T-helper 1 cell treated with Interleukin-12 subunit alpha and Interleukin-12 subunit beta and Interleukin-4 antibody, amounts not matched to agents 30 μg/mL and 1 μg/mL, for 36 hours (primary cell): ENCODE results near the gene STK32C.
"Not testable (repeated sequence)": the region's sequence is repeated elsewhere in the genome, so short reads cannot be mapped to it uniquely, and the experiment has no call there.

Experiments used
- H3K27ac Mint-ChIP-seq: one replicate; pipeline ENCODE4 v1.8.0; 2021; ENCODE audit warnings: mild to moderate bottlenecking, mixed read lengths
- H3K27me3 Mint-ChIP-seq: one replicate; pipeline ENCODE4 v1.8.0; 2021; ENCODE audit warnings: low read depth, mixed read lengths
- H3K36me3 Mint-ChIP-seq: one replicate; pipeline ENCODE4 v1.8.0; 2021; ENCODE audit warnings: low read depth, mixed read lengths
- H3K4me1 Mint-ChIP-seq: one replicate; pipeline ENCODE4 v1.8.0; 2021; ENCODE audit warnings: low read depth, mixed read lengths
- H3K4me3 Mint-ChIP-seq: one replicate; pipeline ENCODE4 v1.8.0; 2021; ENCODE audit warnings: mild to moderate bottlenecking, moderate library complexity, mixed read lengths
- H3K9me3 Mint-ChIP-seq: one replicate; pipeline ENCODE4 v1.8.0; 2021; ENCODE audit warnings: mixed read lengths

The STK32C gene

GRCh38 chr10:132316133-132316532, 8.4 kb upstream of the STK32C start:
- H3K9me3 Mint-ChIP-seq, result no peaks in the 10 kb centered on the region
- peaks cover 15% of the 10 kb centered on the region for H3K27me3 Mint-ChIP-seq
- no peak overlapping the region for H3K4me3 Mint-ChIP-seq

GRCh38 chr10:132314881-132315280, 7.1 kb upstream of the STK32C start:
- not testable (repeated sequence) for H3K36me3 Mint-ChIP-seq, H3K4me1 Mint-ChIP-seq, H3K4me3 Mint-ChIP-seq, H3K27ac Mint-ChIP-seq, H3K9me3 Mint-ChIP-seq
- peaks cover 23% of the 10 kb centered on the region for H3K27me3 Mint-ChIP-seq

More at GRCh38 chr10:132316133-132316532, 8.4 kb upstream of the STK32C start:
- no peak overlapping the region for H3K27ac Mint-ChIP-seq
- peaks cover 12% of the 10 kb centered on the region for H3K4me1 Mint-ChIP-seq
- H3K36me3 Mint-ChIP-seq, result no peaks in the 10 kb centered on the region

GRCh38 chr10:132314336-132314735, 6.6 kb upstream of the STK32C start:
- H3K9me3 Mint-ChIP-seq, result no peaks in the 10 kb centered on the region
- H3K27me3 Mint-ChIP-seq, result peaks cover 28% of the 10 kb centered on the region
- no peak overlapping the region for H3K27ac Mint-ChIP-seq
- H3K4me3 Mint-ChIP-seq, result no peak overlapping the region
- H3K4me1 Mint-ChIP-seq, result peaks cover under 1% of the 10 kb centered on the region
- no peaks in the 10 kb centered on the region for H3K36me3 Mint-ChIP-seq

GRCh38 chr10:132313865-132314264, 6.1 kb upstream of the STK32C start:
- no peaks in the 10 kb centered on the region for H3K4me1 Mint-ChIP-seq
- H3K9me3 Mint-ChIP-seq, result no peaks in the 10 kb centered on the region
- H3K27me3 Mint-ChIP-seq, result peaks cover 33% of the 10 kb centered on the region
- H3K4me3 Mint-ChIP-seq, result no peak overlapping the region
- H3K36me3 Mint-ChIP-seq, result no peaks in the 10 kb centered on the region
- H3K27ac Mint-ChIP-seq, result no peak overlapping the region

GRCh38 chr10:132313305-132313704, 5.6 kb upstream of the STK32C start:
- H3K4me3 Mint-ChIP-seq, result no peak overlapping the region
- H3K9me3 Mint-ChIP-seq, result no peaks in the 10 kb centered on the region
- H3K4me1 Mint-ChIP-seq, result no peaks in the 10 kb centered on the region
- H3K27me3 Mint-ChIP-seq, result peaks cover 34% of the 10 kb centered on the region
- no peak overlapping the region for H3K27ac Mint-ChIP-seq
- no peaks in the 10 kb centered on the region for H3K36me3 Mint-ChIP-seq

DNA sequence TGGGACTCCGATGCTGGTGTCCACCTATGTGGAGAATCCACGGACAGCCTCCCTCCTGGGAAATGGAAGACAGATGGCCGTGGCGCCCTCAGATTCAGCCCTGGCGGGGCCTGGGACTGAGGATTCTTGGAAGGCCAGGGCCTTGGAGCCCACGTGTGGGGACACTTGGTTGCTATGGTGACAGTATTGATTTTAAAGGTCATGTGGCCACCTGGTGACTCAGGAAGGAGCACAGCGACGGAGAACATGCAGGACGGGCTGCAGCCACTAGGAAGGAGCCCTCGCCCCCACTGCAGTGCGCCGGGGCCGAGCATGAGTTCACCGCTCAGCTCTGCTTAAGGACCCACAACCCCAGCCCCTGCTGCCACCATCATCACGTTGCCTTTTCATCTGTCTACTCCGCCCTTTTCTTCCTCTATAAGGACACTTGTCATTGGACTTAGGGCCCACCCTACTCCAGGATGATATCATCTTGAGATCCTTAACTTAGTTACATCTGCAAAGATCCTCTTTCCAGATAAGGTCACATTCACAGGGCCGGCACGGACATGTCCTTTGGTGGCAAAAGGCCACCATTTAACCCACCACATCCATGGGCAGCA, 3.7 kb upstream of the STK32C start:
- no peaks in the 10 kb centered on the region for H3K9me3 Mint-ChIP-seq
- H3K4me1 Mint-ChIP-seq, result peaks cover 3% of the 10 kb centered on the region
- H3K4me3 Mint-ChIP-seq, result no peak overlapping the region
- no peaks in the 10 kb centered on the region for H3K36me3 Mint-ChIP-seq
- H3K27me3 Mint-ChIP-seq, result peaks cover 40% of the 10 kb centered on the region
- no peak overlapping the region for H3K27ac Mint-ChIP-seq

- H3K27me3 Mint-ChIP-seq, result peaks cover 46% of the 10 kb centered on the region
- H3K36me3 Mint-ChIP-seq, result no peaks in the 10 kb centered on the region
- no peak overlapping the region for H3K27ac Mint-ChIP-seq
- H3K4me3 Mint-ChIP-seq, result no peak overlapping the region
- peaks cover 3% of the 10 kb centered on the region for H3K4me1 Mint-ChIP-seq
- H3K9me3 Mint-ChIP-seq, result no peaks in the 10 kb centered on the region
Observed at GRCh38 chr10:132310701-132311337, 3.1 kb upstream of the STK32C start.

GRCh38 chr10:132309879-132310591, 2.3 kb upstream of the STK32C start:
- Mint-ChIP-seq H3K4me3 (peak overlapping the region; percentile 72), H3K27me3 (peaks cover 49% of the 10 kb centered on the region), H3K4me1 (peaks cover 3% of the 10 kb centered on the region), H3K9me3 (no peaks in the 10 kb centered on the region), H3K36me3 (no peaks in the 10 kb centered on the region), H3K27ac (no peak overlapping the region)

DNA sequence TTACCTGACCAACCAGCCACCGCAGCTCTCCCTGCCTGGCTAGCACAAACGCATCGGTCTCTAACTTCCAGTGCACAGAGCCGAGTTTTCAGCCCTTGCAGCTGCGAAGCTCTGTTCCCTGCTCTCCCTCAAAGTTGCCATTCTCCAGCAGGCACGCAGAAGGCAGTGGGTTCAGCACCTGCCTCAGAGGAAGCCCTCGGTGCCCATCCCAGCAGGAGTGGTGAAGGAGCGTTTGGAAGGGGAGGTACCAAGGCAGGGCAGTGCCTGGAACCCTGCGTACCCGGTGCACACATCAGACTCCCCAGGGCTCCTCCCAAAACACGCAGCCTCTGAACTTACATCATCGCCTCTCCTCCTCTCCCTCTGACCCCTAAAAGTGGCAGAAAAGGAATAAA, 1.7 kb upstream of the STK32C start:
- no peak overlapping the region for H3K27ac Mint-ChIP-seq
- H3K4me1 Mint-ChIP-seq, result peaks cover 3% of the 10 kb centered on the region

GRCh38 chr10:132308587-132309470, 1.1 kb upstream of the STK32C start:
- Mint-ChIP-seq H3K4me1 (peaks cover 3% of the 10 kb centered on the region), H3K27me3 (peaks cover 46% of the 10 kb centered on the region)

More for the DNA sequence above, 1.7 kb upstream of the STK32C start:
- Mint-ChIP-seq H3K27me3 (peaks cover 48% of the 10 kb centered on the region), H3K4me3 (peak overlapping the region; percentile 72), H3K9me3 (no peaks in the 10 kb centered on the region), H3K36me3 (no peaks in the 10 kb centered on the region)

GRCh38 chr10:132306864-132307751, 642 bp downstream of the STK32C start:
- Mint-ChIP-seq H3K36me3 (no peaks in the 10 kb centered on the region), H3K9me3 (no peaks in the 10 kb centered on the region), H3K4me3 (peak overlapping the region; percentile 82), H3K27me3 (peaks cover 43% of the 10 kb centered on the region), H3K4me1 (peaks cover 3% of the 10 kb centered on the region), H3K27ac (no peak overlapping the region)

More at GRCh38 chr10:132308587-132309470, 1.1 kb upstream of the STK32C start:
- no peaks in the 10 kb centered on the region for H3K9me3 Mint-ChIP-seq
- no peaks in the 10 kb centered on the region for H3K36me3 Mint-ChIP-seq
- H3K27ac Mint-ChIP-seq, result no peak overlapping the region
- peak overlapping the region; percentile 72 for H3K4me3 Mint-ChIP-seq

GRCh38 chr10:132306343-132306685, 1.4 kb downstream of the STK32C start:
- H3K9me3 Mint-ChIP-seq, result no peaks in the 10 kb centered on the region
- H3K27ac Mint-ChIP-seq, result no peak overlapping the region
- peak overlapping the region; percentile 35 for H3K4me3 Mint-ChIP-seq
- H3K36me3 Mint-ChIP-seq, result no peaks in the 10 kb centered on the region
- peaks cover 43% of the 10 kb centered on the region for H3K27me3 Mint-ChIP-seq
- peaks cover 3% of the 10 kb centered on the region for H3K4me1 Mint-ChIP-seq

- Mint-ChIP-seq H3K27me3 (peaks cover 40% of the 10 kb centered on the region), H3K4me3 (peak overlapping the region; percentile 35), H3K4me1 (peaks cover 3% of the 10 kb centered on the region), H3K27ac (no peak overlapping the region), H3K36me3 (no peaks in the 10 kb centered on the region), H3K9me3 (no peaks in the 10 kb centered on the region)
Observed at GRCh38 chr10:132305654-132306342, 2.0 kb downstream of the STK32C start.
